Measurements from ENCODE around the gene CANT1. TPM values are rescaled to one million over a fixed set of nuclear protein-coding genes. Genes with fewer than 3 reads are reported as not detected.

The CANT1 gene
- total and polyA plus RNA-seq, 2 of the 13 experiments (the other 11 are each of a cell fraction or from before 2014, with no cell fraction given): 34.1 to 42.1 TPM

DNA sequence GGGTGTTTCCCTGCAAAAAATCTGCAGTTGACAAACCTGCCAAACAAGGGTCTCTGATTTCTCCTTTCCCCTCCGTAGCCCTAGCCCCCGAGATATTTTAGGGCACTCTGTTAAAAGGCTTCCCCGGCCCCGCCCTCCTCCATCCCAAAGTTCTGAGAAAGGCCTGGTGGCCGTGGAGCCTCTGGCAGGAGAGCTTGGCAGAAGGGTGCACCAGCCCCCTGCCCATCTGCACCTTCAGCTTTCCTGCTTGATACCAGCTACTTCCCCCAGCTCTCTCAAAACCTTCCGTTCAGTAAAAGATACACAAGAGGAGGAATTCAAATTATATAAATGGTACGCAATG is 711 bp upstream of the CANT1 start (continued):
- 0 out of 2 replicates have a peak, but pooled peaks have one; percentile 20 for TF ChIP-seq ZNF710 (CRISPR knock-in tag; IDR thresholded peaks at IDR 0.05; ENCODE audit: borderline replicate concordance)
- TF ChIP-seq ZFP41 (CRISPR knock-in tag; IDR thresholded peaks at IDR 0.05; ENCODE audit: borderline replicate concordance): 0 out of 2 replicates have a peak, but pooled peaks have one; percentile 6
- TF ChIP-seq ZNF350 (CRISPR knock-in tag; IDR thresholded peaks at IDR 0.05; ENCODE audit: borderline replicate concordance, low read depth): 0 out of 2 replicates have a peak, but pooled peaks have one; percentile 4
- no peak for TF ChIP-seq ZBTB43 (CRISPR knock-in tag; conservative IDR thresholded peaks at IDR 0.05)
- 0 out of 2 replicates have a peak, but pooled peaks have one; percentile 10 for TF ChIP-seq ZNF274 (CRISPR knock-in tag; IDR thresholded peaks at IDR 0.05)
- no peak for TF ChIP-seq ATF7-NPFF (CRISPR knock-in tag; IDR thresholded peaks at IDR 0.05; ENCODE audit: low read depth)
- TF ChIP-seq ZMAT5 (CRISPR knock-in tag; IDR thresholded peaks at IDR 0.05; ENCODE audit: borderline replicate concordance, low read depth): no peak
- no peak for TF ChIP-seq SMARCC2 (IDR thresholded peaks at IDR 0.05)
- TF ChIP-seq ZNF720 (CRISPR knock-in tag; IDR thresholded peaks at IDR 0.05): no peak
- no peak for TF ChIP-seq ZC3H13 (CRISPR knock-in tag; IDR thresholded peaks at IDR 0.05)
- TF ChIP-seq ZNF333 (CRISPR knock-in tag; IDR thresholded peaks at IDR 0.05; ENCODE audit: borderline replicate concordance): 0 out of 2 replicates have a peak, but pooled peaks have one; percentile 12
- TF ChIP-seq CC2D1A (CRISPR knock-in tag; IDR thresholded peaks at IDR 0.05): 0 out of 2 replicates have a peak, but pooled peaks have one; percentile 54
- no peak for TF ChIP-seq TAF15 (IDR thresholded peaks at IDR 0.05; ENCODE audit: low read depth, low read length, poor library complexity, severe bottlenecking)
- TF ChIP-seq RBM39 (IDR thresholded peaks at IDR 0.05; ENCODE audit: low read depth, low read length, poor library complexity, severe bottlenecking): no peak
- TF ChIP-seq, protein P1, sequence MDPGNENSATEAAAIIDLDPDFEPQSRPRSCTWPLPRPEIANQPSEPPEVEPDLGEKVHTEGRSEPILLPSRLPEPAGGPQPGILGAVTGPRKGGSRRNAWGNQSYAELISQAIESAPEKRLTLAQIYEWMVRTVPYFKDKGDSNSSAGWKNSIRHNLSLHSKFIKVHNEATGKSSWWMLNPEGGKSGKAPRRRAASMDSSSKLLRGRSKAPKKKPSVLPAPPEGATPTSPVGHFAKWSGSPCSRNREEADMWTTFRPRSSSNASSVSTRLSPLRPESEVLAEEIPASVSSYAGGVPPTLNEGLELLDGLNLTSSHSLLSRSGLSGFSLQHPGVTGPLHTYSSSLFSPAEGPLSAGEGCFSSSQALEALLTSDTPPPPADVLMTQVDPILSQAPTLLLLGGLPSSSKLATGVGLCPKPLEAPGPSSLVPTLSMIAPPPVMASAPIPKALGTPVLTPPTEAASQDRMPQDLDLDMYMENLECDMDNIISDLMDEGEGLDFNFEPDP (CRISPR knock-in tag; conservative IDR thresholded peaks at IDR 0.05): 0 out of 2 replicates have a peak, but pooled peaks have one; percentile 7
